Endothelial cell of umbilical vein (primary cell): ENCODE results near the gene CYTH1. TPM values are rescaled to one million over a fixed set of nuclear protein-coding genes. Genes with fewer than 3 reads are reported as not detected.

Experiments used
- BruUV-seq: library from RNA; stranded (reverse); fragments of 400-500 nt; replicated peaks from 2 replicates; lab custom pipeline; 2021; lab: Mats Ljungman, UMichigan
- CTCF ChIA-PET: fragments of 300-600, 350-600 bp; sonication (Branson Sonifier 250); formaldehyde crosslinking; loops from one replicate; lab custom pipeline; 2021; ENCODE audit warnings: antibody characterized with exemption, inconsistent platforms; lab: Charles Lee
- POLR2A ChIA-PET: fragments of 300-600, 350-600 bp; sonication (Branson Sonifier 250); formaldehyde crosslinking; loops from one replicate; lab custom pipeline; 2021; ENCODE audit warnings: antibody characterized with exemption, inconsistent platforms; lab: Charles Lee
- DNase-seq: peaks from one replicate; pipeline ENCODE4 v3.0.0-alpha.2; 2011; ENCODE audit warnings: low read depth, low spot score
- FAIRE-seq: peaks from 2 replicates; lab custom pipeline; 2011; peaks lifted over from hg19 to GRCh38; lab: Jason Lieb, UNC
- H2AFZ ChIP-seq: 2 replicates; pipeline ENCODE4 v1.6.0; 2012; ENCODE audit warnings: low read depth, low read length, control low read depth, inconsistent platforms
- H3K27ac ChIP-seq: 2 replicates; pipeline ENCODE4 v1.5.1; 2011; ENCODE audit warnings: low read depth, mild to moderate bottlenecking, control low read depth, low read length, moderate library complexity; ENCODE audit not compliant: insufficient read depth
- H3K27me3 ChIP-seq, 2 experiments: 2 replicates each; pipeline versions ENCODE4 v1.6.0 to v1.6.1; 2011; ENCODE audit warnings: low read length in 2 of 2, mixed read lengths in 1 of 2; ENCODE audit not compliant: control insufficient read depth in 2 of 2, insufficient read depth in 2 of 2
- H3K36me3 ChIP-seq, 2 experiments: 2 replicates in 1 of 2; 3 replicates in 1 of 2; pipeline ENCODE4 v1.5.1; 2011; ENCODE audit warnings: low read length in 2 of 2, mild to moderate bottlenecking in 1 of 2, moderate library complexity in 1 of 2; ENCODE audit not compliant: control insufficient read depth in 2 of 2, insufficient read depth in 2 of 2; ENCODE audit errors: extremely low read depth in 1 of 2
- H3K4me1 ChIP-seq: 3 replicates; pipeline ENCODE4 v1.5.1; 2011; ENCODE audit warnings: mild to moderate bottlenecking, low read length; ENCODE audit not compliant: control insufficient read depth, insufficient read depth; ENCODE audit errors: extremely low read depth
- H3K4me2 ChIP-seq: 2 replicates; pipeline ENCODE4 v1.6.1; 2011; ENCODE audit warnings: low read length, control low read depth, mixed read lengths; ENCODE audit not compliant: insufficient read depth
- H3K4me3 ChIP-seq, 3 experiments: fragments of 200-600 bp in 1 of 3; sonication (generic), shearing (Covaris generic) in 1 of 3; replicated peaks in 1 of 3; 2 replicates each; pipeline ENCODE4 v1.5.1; 2011 to 2016; ENCODE audit warnings: control low read depth in 3 of 3, low read length in 3 of 3, mild to moderate bottlenecking in 2 of 3, inconsistent platforms in 1 of 3, low read depth in 1 of 3, moderate library complexity in 1 of 3; ENCODE audit not compliant: insufficient read depth in 1 of 3
- H3K79me2 ChIP-seq: 2 replicates; pipeline ENCODE4 v1.6.0; 2012; ENCODE audit warnings: low read length, inconsistent platforms; ENCODE audit not compliant: control insufficient read depth, insufficient read depth
- H3K9ac ChIP-seq: replicated peaks from 2 replicates; pipeline ENCODE3; 2011; ENCODE audit warnings: low read length, control low read depth; ENCODE audit not compliant: insufficient read depth; ENCODE audit errors: extremely low read depth
- H3K9me1 ChIP-seq: replicated peaks from 3 replicates; pipeline ENCODE4 v1.6.0; 2011; ENCODE audit warnings: mild to moderate bottlenecking, low read length; ENCODE audit not compliant: control insufficient read depth, insufficient read depth; ENCODE audit errors: extremely low read depth
- H3K9me3 ChIP-seq: replicated peaks from 2 replicates; pipeline ENCODE4 v1.5.1; 2012; ENCODE audit warnings: low read length, inconsistent platforms; ENCODE audit not compliant: control insufficient read depth, insufficient read depth
- H4K20me1 ChIP-seq: replicated peaks from 2 replicates; pipeline ENCODE3; 2011; ENCODE audit warnings: mild to moderate bottlenecking, low read length; ENCODE audit not compliant: control insufficient read depth, insufficient read depth; ENCODE audit errors: extremely low read depth
- EZH2 ChIP-seq: IDR thresholded peaks from 2 replicates; pipeline ENCODE4 v1.6.1; 2012; ENCODE audit warnings: borderline replicate concordance, low read depth, mild to moderate bottlenecking, moderate library complexity, low read length, inconsistent platforms; ENCODE audit not compliant: severe bottlenecking
- FOS ChIP-seq: IDR thresholded peaks from 2 replicates; pipeline ENCODE4 v1.6.1; 2011; ENCODE audit warnings: mild to moderate bottlenecking, low read length, moderate library complexity, borderline replicate concordance; ENCODE audit not compliant: insufficient read depth
- GATA2 ChIP-seq: IDR thresholded peaks from 2 replicates; pipeline ENCODE4 v1.7.0; 2011; ENCODE audit warnings: low read depth, mild to moderate bottlenecking, moderate library complexity, mixed read lengths, low read length; ENCODE audit not compliant: insufficient read length, insufficient read depth
- MYC ChIP-seq: IDR thresholded peaks from one replicate; pipeline ENCODE4 v1.6.1; 2011; ENCODE audit warnings: mild to moderate bottlenecking, low read depth, low read length
- POLR2A ChIP-seq: IDR thresholded peaks from 2 replicates; pipeline ENCODE4 v1.6.1; 2012; ENCODE audit warnings: low read depth, mild to moderate bottlenecking, control low read depth, low read length
- POLR2AphosphoS5 ChIP-seq: IDR thresholded peaks from 2 replicates; pipeline ENCODE4 v1.6.1; 2012; ENCODE audit warnings: low read depth, mild to moderate bottlenecking, control low read depth, low read length, moderate library complexity; ENCODE audit not compliant: insufficient read depth
- dilution Hi-C: fragments of 300-500 bp; cut with MboI; formaldehyde crosslinking; loops from one replicate; pipeline ENCODE4 v1.15.0; 2019; ENCODE audit warnings: low sequenced_read_pairs; ENCODE audit not compliant: extremely low pct_ligation_motif_present
- intact Hi-C: fragments of 100-400 bp; cut with micrococcal nuclease; formaldehyde crosslinking; loops from one replicate; pipeline ENCODE4 v1.10.0; 2022
- polyA plus RNA-seq, 4 experiments: library from polyadenylated mRNA; depleted of rRNA in 3 of 4; stranded (reverse) in 3 of 4; unstranded in 1 of 4; fragments of >200 nt; gene quantifications; 2 replicates each; pipeline versions ENCODE4 v1.2.1 to v1.2.3, GENCODE V29; 2011 to 2012; ENCODE audit warnings: missing spikeins in 1 of 4
- total RNA-seq: library from RNA; stranded (reverse); gene quantifications from 2 replicates; pipeline ENCODE4 v1.2.3, GENCODE V29; 2021
- TF ChIP-seq, protein P1 (sequence below): IDR thresholded peaks from 2 replicates; pipeline ENCODE4 v1.6.1; 2011; ENCODE audit not compliant: insufficient read depth, insufficient read length
- TF ChIP-seq, protein P2 (sequence below), 2 donors: IDR thresholded peaks; 1 replicate in 1 of 2; 2 replicates in 1 of 2; pipeline ENCODE4 v1.5.1; 2011; ENCODE audit warnings: low read length in 2 of 2, mild to moderate bottlenecking in 2 of 2, moderate library complexity in 2 of 2, control low read depth in 1 of 2, inconsistent platforms in 1 of 2, low read depth in 1 of 2; ENCODE audit not compliant: insufficient read depth in 1 of 2; ENCODE audit errors: extremely low read depth in 1 of 2

CYTH1 gene
- total and polyA plus RNA-seq, 2 donors (not counting 3 experiments of a cell fraction or from before 2014, with no cell fraction given): 35.9 to 49.9 TPM

DNA sequence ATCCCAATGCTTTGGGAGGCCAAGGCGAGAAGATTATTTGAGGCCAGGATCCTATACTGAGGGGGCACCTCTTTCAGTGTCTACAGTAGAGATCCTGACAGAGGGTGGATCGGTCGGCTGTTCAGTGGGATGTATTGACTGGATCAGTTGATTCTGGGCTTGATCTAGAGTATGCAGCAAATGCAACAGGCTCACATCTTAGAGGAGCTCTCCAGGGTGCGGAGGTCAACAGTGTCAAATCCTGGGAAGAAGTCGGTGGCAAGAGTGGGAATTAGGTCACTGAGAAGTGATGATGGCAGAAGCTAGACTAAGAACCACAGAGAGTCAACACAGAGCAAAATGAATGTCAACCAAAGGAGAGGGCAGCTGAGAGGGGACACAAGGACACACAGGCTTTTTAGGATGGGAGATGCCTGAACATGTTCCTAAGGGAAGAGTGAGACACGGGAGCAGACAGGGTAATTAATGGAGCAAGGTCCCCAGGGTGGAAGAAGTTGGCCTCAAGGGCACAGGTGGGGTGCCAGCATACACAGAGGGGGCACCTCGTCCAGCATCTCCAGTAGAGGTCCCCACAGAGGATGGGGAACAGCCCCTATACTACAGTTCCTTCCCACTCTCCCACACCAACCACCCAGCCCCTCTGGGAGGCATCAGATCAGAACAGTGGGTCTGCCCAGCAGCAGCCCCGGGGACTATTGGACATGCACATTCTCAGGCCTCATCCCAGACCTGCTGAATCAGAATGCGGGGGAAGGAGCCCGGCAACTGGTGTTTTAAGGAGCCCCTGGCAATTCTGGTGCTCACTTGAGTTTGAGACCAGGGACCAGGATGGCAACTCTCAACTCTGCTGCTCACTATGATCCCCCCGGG is 10.0 kb upstream of the CYTH1 start:
- H3K27me3 ChIP-seq: no peaks in the 10 kb centered on the region
- H2AFZ ChIP-seq: no peak overlapping the region
- no peak overlapping the region for H3K9ac ChIP-seq
- CTCF ChIA-PET: no interaction called here
- intact Hi-C loops: no loop called here
- H3K9me1 ChIP-seq: no peaks in the 10 kb centered on the region
- BruUV-seq: no TSS peak
- H3K9me3 ChIP-seq: no peaks in the 10 kb centered on the region
- no peaks in the 10 kb centered on the region for H4K20me1 ChIP-seq
- POLR2A ChIA-PET: no interaction called here
- no peak overlapping the region for H3K27ac ChIP-seq
- H3K4me2 ChIP-seq: no peak overlapping the region
- H3K4me3 ChIP-seq: no peak overlapping the region
- H3K36me3 ChIP-seq: peaks cover 2 to 13% of the 10 kb centered on the region in 2 experiments
- no peaks in the 10 kb centered on the region for H3K79me2 ChIP-seq
- peaks cover 8% of the 10 kb centered on the region for H3K4me1 ChIP-seq
- dilution Hi-C loops: no loop called here
- no peak for DNase-seq
- no peak for FAIRE-seq
- TF ChIP-seq GATA2 (no peak), FOS (no peak), POLR2AphosphoS5 (no peak), POLR2A (no peak), MYC (no peak), EZH2 (no peak)
- TF ChIP-seq, protein P1, sequence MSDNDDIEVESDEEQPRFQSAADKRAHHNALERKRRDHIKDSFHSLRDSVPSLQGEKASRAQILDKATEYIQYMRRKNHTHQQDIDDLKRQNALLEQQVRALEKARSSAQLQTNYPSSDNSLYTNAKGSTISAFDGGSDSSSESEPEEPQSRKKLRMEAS: no peak
- TF ChIP-seq, protein P2, sequence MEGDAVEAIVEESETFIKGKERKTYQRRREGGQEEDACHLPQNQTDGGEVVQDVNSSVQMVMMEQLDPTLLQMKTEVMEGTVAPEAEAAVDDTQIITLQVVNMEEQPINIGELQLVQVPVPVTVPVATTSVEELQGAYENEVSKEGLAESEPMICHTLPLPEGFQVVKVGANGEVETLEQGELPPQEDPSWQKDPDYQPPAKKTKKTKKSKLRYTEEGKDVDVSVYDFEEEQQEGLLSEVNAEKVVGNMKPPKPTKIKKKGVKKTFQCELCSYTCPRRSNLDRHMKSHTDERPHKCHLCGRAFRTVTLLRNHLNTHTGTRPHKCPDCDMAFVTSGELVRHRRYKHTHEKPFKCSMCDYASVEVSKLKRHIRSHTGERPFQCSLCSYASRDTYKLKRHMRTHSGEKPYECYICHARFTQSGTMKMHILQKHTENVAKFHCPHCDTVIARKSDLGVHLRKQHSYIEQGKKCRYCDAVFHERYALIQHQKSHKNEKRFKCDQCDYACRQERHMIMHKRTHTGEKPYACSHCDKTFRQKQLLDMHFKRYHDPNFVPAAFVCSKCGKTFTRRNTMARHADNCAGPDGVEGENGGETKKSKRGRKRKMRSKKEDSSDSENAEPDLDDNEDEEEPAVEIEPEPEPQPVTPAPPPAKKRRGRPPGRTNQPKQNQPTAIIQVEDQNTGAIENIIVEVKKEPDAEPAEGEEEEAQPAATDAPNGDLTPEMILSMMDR (IDR thresholded peaks at IDR 0.05; ENCODE audit: extremely low read depth in 1 of 2, insufficient read depth in 1 of 2, low read depth in 1 of 2, low read length in 2 of 2): no peak
